CD4-positive, CD25-positive, alpha-beta regulatory T cell (primary cell): ENCODE results near the gene SPSB1. TPM values are rescaled to one million over a fixed set of nuclear protein-coding genes. Genes with fewer than 3 reads are reported as not detected.
A peak's percentile ranks its signal among the peaks of the same experiment; 100 is the strongest.

Experiments
- ATAC-seq, 2 donors: fragments of 150-1000 bp; cut with Tn5 transposase; one replicate each; pipeline ENCODE4 v1.10.0; 2021; ENCODE audit warnings: low read depth in 2 of 2, moderate number of reproducible peaks in 2 of 2, moderate library complexity in 1 of 2
- DNase-seq, 3 donors: peaks; one replicate each; pipeline versions ENCODE4 v3.0.0 to v3.0.0-alpha.2; 2012 to 2022; ENCODE audit warnings: mixed read lengths in 1 of 3
- H3K27ac ChIP-seq: one replicate; pipeline ENCODE4 v1.7.0; 2013; ENCODE audit warnings: mild to moderate bottlenecking, low read length; ENCODE audit not compliant: insufficient read depth, poor library complexity, severe bottlenecking
- H3K27me3 ChIP-seq: one replicate; pipeline ENCODE4 v1.7.0; 2013; ENCODE audit warnings: low read length; ENCODE audit not compliant: control insufficient read depth, insufficient read depth
- H3K36me3 ChIP-seq: one replicate; pipeline ENCODE4 v1.7.0; 2013; ENCODE audit warnings: mild to moderate bottlenecking, low read length, moderate library complexity; ENCODE audit not compliant: control insufficient read depth, insufficient read depth
- H3K4me1 ChIP-seq: 2 replicates; pipeline ENCODE4 v1.7.0; 2013; ENCODE audit warnings: mild to moderate bottlenecking, low read length; ENCODE audit not compliant: insufficient read depth, control insufficient read depth, poor library complexity, severe bottlenecking
- H3K4me3 ChIP-seq: one replicate; pipeline ENCODE4 v1.7.0; 2013; ENCODE audit warnings: low read depth, mild to moderate bottlenecking, low read length, moderate library complexity
- H3K9me3 ChIP-seq, 2 experiments: 1 replicate in 1 of 2; 2 replicates in 1 of 2; pipeline ENCODE4 v1.7.0; 2013; ENCODE audit warnings: low read length in 2 of 2, mild to moderate bottlenecking in 1 of 2, moderate library complexity in 1 of 2; ENCODE audit not compliant: control insufficient read depth in 2 of 2
- H3K27ac Mint-ChIP-seq, 3 donors: one replicate each; pipeline ENCODE4 v1.8.0; 2020 to 2022; ENCODE audit warnings: mild to moderate bottlenecking in 3 of 3, mixed read lengths in 3 of 3, moderate library complexity in 2 of 3
- H3K27me3 Mint-ChIP-seq: one replicate; pipeline ENCODE4 v1.8.0; 2022; ENCODE audit warnings: mild to moderate bottlenecking, mixed read lengths
- H3K36me3 Mint-ChIP-seq: one replicate; pipeline ENCODE4 v1.8.0; 2020; ENCODE audit warnings: mixed read lengths
- H3K4me1 Mint-ChIP-seq, 4 donors: one replicate each; pipeline ENCODE4 v1.8.0; 2020 to 2022; ENCODE audit warnings: mixed read lengths in 4 of 4, mild to moderate bottlenecking in 1 of 4
- H3K4me3 Mint-ChIP-seq, 4 donors: one replicate each; pipeline ENCODE4 v1.8.0; 2020 to 2022; ENCODE audit warnings: mild to moderate bottlenecking in 4 of 4, mixed read lengths in 4 of 4, moderate library complexity in 3 of 4
- H3K9me3 Mint-ChIP-seq, 7 donors: one replicate each; pipeline ENCODE4 v1.8.0; 2020 to 2022; ENCODE audit warnings: mixed read lengths in 7 of 7, mild to moderate bottlenecking in 3 of 7, moderate library complexity in 2 of 7
- polyA plus RNA-seq, 4 donors: library from polyadenylated mRNA; unstranded; fragments of 300-500 nt; fragmentation: Illumina TruSeq; gene quantifications; one replicate each; pipeline ENCODE4 v1.2.3, GENCODE V29; 2021
- total RNA-seq: library from RNA; stranded (reverse); gene quantifications from one replicate; pipeline ENCODE4 v1.2.3, GENCODE V29; 2022

Gene SPSB1
- total and polyA plus RNA-seq, 5 donors from 2014 or later: 7.0 to 19.7 (median 12.3) TPM

DNA sequence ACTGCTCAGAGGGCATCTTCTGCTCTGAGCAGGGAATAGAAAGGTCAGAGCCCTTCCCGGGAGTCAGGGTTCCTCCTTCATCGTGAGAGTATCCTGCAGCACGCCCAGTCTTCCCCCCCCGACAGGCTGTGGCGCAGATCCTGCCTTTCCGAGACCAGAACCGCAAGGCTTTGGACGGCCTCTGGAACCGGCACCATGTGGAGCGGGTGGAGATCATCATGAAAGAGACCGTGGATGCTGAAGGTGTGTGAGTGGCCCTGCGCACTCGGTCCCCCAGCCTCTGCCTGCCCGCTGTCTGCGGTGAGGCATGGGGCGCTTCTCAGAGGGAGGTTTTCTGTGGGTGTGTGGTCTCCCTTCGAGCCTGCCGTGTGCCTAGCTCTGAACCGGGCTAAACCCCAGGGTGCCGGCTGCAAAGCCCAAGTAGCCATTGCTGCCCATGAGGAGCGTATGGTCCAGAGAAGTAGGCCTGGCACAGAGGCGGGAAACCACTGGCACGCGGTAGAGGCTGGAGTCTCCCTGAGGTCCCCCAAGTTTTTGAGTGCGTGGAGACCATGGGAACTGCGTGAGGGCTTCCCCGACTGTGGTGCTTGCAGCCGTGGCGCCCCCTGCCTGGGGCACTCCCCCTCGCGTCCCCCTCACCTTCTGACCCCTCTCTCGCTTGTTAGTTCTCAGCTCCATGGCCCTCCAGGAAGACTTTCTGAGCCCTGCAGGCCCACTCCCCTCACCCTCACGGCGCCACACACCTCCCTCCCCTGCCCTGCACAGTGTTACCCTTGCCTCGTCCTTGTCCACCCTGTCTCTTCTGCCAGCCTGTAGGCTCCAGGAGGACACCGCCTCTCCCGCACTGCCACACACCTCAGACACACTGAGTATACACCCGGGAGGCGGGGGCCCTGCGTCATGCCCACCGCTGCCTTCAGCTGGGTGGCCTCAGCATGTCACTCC lies 45.6 kb upstream of the SPSB1 start:
- Mint-ChIP-seq H3K9me3 (no peaks in the 10 kb centered on the region), H3K36me3 (peaks cover 4% of the 10 kb centered on the region), H3K4me3 (no peak overlapping the region), H3K27me3 (no peaks in the 10 kb centered on the region), H3K4me1 (peaks cover 0 to 17% (median 4%) of the 10 kb centered on the region in 4 donors), H3K27ac (no peak overlapping the region)
- no peaks in the 10 kb centered on the region for H3K4me1 ChIP-seq
- no peak overlapping the region for H3K4me3 ChIP-seq
- no peaks in the 10 kb centered on the region for H3K27me3 ChIP-seq
- no peak overlapping the region for H3K27ac ChIP-seq
- DNase-seq (no peak), ATAC-seq (no peak)
- H3K36me3 ChIP-seq: peaks cover 13% of the 10 kb centered on the region
- no peaks in the 10 kb centered on the region for H3K9me3 ChIP-seq

- ATAC-seq (no peak), DNase-seq (no peak)
- H3K4me1 Mint-ChIP-seq: peaks cover 0 to 15% (median 7%) of the 10 kb centered on the region in 4 donors
- no peaks in the 10 kb centered on the region for H3K9me3 Mint-ChIP-seq
- H3K4me1 ChIP-seq: no peaks in the 10 kb centered on the region
- H3K4me3 ChIP-seq: no peak overlapping the region
- H3K9me3 ChIP-seq: no peaks in the 10 kb centered on the region
- peaks cover 7% of the 10 kb centered on the region for H3K36me3 Mint-ChIP-seq
- peaks cover 16% of the 10 kb centered on the region for H3K36me3 ChIP-seq
- no peaks in the 10 kb centered on the region for H3K27me3 Mint-ChIP-seq
- no peaks in the 10 kb centered on the region for H3K27me3 ChIP-seq
- no peak overlapping the region for H3K27ac Mint-ChIP-seq
- no peak overlapping the region for H3K27ac ChIP-seq
- H3K4me3 Mint-ChIP-seq: peak overlapping the region in 1 of 4 donors; percentile 43
Observed at GRCh38 chr1:9247894-9248293, 44.8 kb upstream of the SPSB1 start.

DNA sequence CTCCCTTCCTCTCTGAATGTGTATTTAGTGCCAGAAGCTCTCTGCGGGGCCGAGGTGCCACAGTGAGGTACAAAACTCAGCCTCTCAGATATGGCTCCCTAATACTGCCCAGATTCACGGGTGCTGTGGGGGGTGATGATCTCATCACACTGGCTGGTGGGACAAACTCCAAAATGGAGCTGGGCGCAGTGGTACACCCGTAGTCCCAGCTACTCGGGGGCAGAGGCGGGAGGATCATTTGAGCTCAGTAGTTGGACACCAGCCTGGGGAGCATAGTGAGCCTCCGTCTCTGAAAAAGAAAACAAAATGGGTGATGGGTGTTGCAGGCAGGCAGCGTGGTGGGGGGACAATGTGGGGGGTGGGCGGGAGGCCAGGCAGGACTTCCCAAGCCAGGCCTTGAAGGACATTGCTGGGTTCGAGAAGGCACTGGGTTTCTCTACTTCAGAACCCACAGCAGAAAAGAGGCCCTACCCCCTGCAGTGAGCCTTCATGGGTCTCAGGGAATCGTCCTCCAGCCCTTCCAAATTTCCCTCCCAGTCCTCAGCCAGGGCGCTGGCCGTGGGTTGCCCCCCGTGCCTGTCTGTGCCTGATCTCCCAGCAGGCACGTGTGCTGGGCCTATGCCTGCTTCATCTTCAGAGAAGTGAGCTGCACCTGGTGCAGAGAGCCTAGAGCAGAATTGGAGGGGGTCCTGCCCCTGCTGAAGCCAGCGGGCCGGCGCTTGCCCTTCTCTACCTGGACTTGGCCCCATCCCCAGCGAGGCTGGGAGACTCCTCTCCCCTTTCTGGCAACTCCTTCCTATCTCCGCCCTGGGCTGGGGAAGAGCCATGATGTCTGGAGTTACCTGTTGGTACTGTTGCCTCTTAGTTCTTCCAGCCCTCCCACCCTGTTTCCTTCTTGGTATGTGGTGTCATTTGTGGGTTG lies 44.1 kb upstream of the SPSB1 start:
- no peaks in the 10 kb centered on the region for H3K9me3 Mint-ChIP-seq
- Histone ChIP-seq H3K9me3 (no peaks in the 10 kb centered on the region), H3K4me3 (no peak overlapping the region), H3K36me3 (peaks cover 18% of the 10 kb centered on the region), H3K4me1 (no peaks in the 10 kb centered on the region), H3K27ac (no peak overlapping the region), H3K27me3 (no peaks in the 10 kb centered on the region)
- no peak for DNase-seq
- H3K27me3 Mint-ChIP-seq: no peaks in the 10 kb centered on the region
- peak overlapping the region in 1 of 4 donors; percentile 43 for H3K4me3 Mint-ChIP-seq
- peaks cover 9% of the 10 kb centered on the region for H3K36me3 Mint-ChIP-seq
- H3K4me1 Mint-ChIP-seq: peaks cover 3 to 15% (median 8%) of the 10 kb centered on the region in 4 donors
- no peak for ATAC-seq
- no peak overlapping the region for H3K27ac Mint-ChIP-seq

- H3K4me3 Mint-ChIP-seq: no peak overlapping the region
- H3K4me3 ChIP-seq: no peak overlapping the region
- no peak for ATAC-seq
Observed at GRCh38 chr1:9249263-9249533, 43.5 kb upstream of the SPSB1 start.

GRCh38 chr1:9249534-9250410 lies 42.9 kb upstream of the SPSB1 start:
- H3K4me1 Mint-ChIP-seq: peaks cover 7 to 21% (median 9%) of the 10 kb centered on the region in 4 donors
- H3K36me3 Mint-ChIP-seq: peaks cover 12% of the 10 kb centered on the region
- ATAC-seq (no peak), DNase-seq (peak in 1 of 3 donors; percentile 55)
- no peak overlapping the region for H3K27ac Mint-ChIP-seq
- Histone ChIP-seq H3K9me3 (no peaks in the 10 kb centered on the region), H3K4me1 (no peaks in the 10 kb centered on the region), H3K36me3 (peaks cover 16% of the 10 kb centered on the region), H3K27ac (no peak overlapping the region), H3K4me3 (no peak overlapping the region), H3K27me3 (no peaks in the 10 kb centered on the region)
- H3K27me3 Mint-ChIP-seq: no peaks in the 10 kb centered on the region
- H3K9me3 Mint-ChIP-seq: no peaks in the 10 kb centered on the region
- no peak overlapping the region for H3K4me3 Mint-ChIP-seq

More at GRCh38 chr1:9249263-9249533, 43.5 kb upstream of the SPSB1 start:
- Histone ChIP-seq H3K4me1 (no peaks in the 10 kb centered on the region), H3K9me3 (no peaks in the 10 kb centered on the region), H3K36me3 (peaks cover 18% of the 10 kb centered on the region), H3K27ac (no peak overlapping the region), H3K27me3 (no peaks in the 10 kb centered on the region)
- peaks cover 9% of the 10 kb centered on the region for H3K36me3 Mint-ChIP-seq
- H3K27me3 Mint-ChIP-seq: no peaks in the 10 kb centered on the region
- H3K27ac Mint-ChIP-seq: no peak overlapping the region
- DNase-seq: no peak
- no peaks in the 10 kb centered on the region for H3K9me3 Mint-ChIP-seq
- H3K4me1 Mint-ChIP-seq: peaks cover 7 to 16% (median 8%) of the 10 kb centered on the region in 4 donors

GRCh38 chr1:9250411-9251381 lies 42.0 kb upstream of the SPSB1 start:
- H3K36me3 Mint-ChIP-seq: peaks cover 13% of the 10 kb centered on the region
- ATAC-seq (no peak), DNase-seq (no peak)
- no peaks in the 10 kb centered on the region for H3K27me3 Mint-ChIP-seq
- H3K4me1 Mint-ChIP-seq: peaks cover 7 to 23% (median 8%) of the 10 kb centered on the region in 4 donors
- Histone ChIP-seq H3K9me3 (no peaks in the 10 kb centered on the region), H3K4me3 (no peak overlapping the region), H3K4me1 (no peaks in the 10 kb centered on the region), H3K36me3 (peaks cover 9% of the 10 kb centered on the region), H3K27me3 (no peaks in the 10 kb centered on the region), H3K27ac (no peak overlapping the region)
- no peak overlapping the region for H3K4me3 Mint-ChIP-seq
- H3K9me3 Mint-ChIP-seq: no peaks in the 10 kb centered on the region
- no peak overlapping the region for H3K27ac Mint-ChIP-seq
